ENCODE measurements around the gene SHB.

GRCh38 chr9:37984672-37985611 is 84.1 kb downstream of the SHB start:
- 0 out of 2 replicates have a peak, but pooled peaks have one; percentile 14 for TF ChIP-seq POLR2AphosphoS5 (IDR thresholded peaks at IDR 0.05; ENCODE audit: low read depth, low read length)
- TF ChIP-seq CTCF (IDR thresholded peaks at IDR 0.05 in 2 of 3, conservative IDR thresholded peaks at IDR 0.05 in 1 of 3; ENCODE audit: borderline replicate concordance in 1 of 3, insufficient read depth in 1 of 3, low read depth in 2 of 3, low read length in 2 of 3), result no peak
- TF ChIP-seq EGR1 (IDR thresholded peaks at IDR 0.05; ENCODE audit: low read depth), result no peak
- TF ChIP-seq ATF3 (IDR thresholded peaks at IDR 0.05), result no peak
- no peak for TF ChIP-seq CEBPB (IDR thresholded peaks at IDR 0.05; ENCODE audit: low read depth)
- no peak for TF ChIP-seq ZNF274 (IDR thresholded peaks at IDR 0.05; ENCODE audit: low read depth, low read length)
- no peak for TF ChIP-seq EZH2 (IDR thresholded peaks at IDR 0.05)
- TF ChIP-seq ZFX (IDR thresholded peaks at IDR 0.05), result no peak
- no peak for TF ChIP-seq FOSL1 (IDR thresholded peaks at IDR 0.05; ENCODE audit: low read depth)
- no peak for TF ChIP-seq MAX (IDR thresholded peaks at IDR 0.05)
- peak; percentile 56; the same call in 1 of the 2 replicates for TF ChIP-seq SP1 (IDR thresholded peaks at IDR 0.05; ENCODE audit: low read depth)
- no peak for TF ChIP-seq CBX3 (IDR thresholded peaks at IDR 0.05; ENCODE audit: low read depth)
